Measurements from ENCODE around the gene SLC7A6OS. TPM values are rescaled to one million over a fixed set of nuclear protein-coding genes. Genes with fewer than 3 reads are reported as not detected.
A peak's percentile ranks its signal among the peaks of the same experiment; 100 is the strongest.

The SLC7A6OS gene
- total RNA-seq, 1 donor from 2014 or later: 16.8 TPM

DNA sequence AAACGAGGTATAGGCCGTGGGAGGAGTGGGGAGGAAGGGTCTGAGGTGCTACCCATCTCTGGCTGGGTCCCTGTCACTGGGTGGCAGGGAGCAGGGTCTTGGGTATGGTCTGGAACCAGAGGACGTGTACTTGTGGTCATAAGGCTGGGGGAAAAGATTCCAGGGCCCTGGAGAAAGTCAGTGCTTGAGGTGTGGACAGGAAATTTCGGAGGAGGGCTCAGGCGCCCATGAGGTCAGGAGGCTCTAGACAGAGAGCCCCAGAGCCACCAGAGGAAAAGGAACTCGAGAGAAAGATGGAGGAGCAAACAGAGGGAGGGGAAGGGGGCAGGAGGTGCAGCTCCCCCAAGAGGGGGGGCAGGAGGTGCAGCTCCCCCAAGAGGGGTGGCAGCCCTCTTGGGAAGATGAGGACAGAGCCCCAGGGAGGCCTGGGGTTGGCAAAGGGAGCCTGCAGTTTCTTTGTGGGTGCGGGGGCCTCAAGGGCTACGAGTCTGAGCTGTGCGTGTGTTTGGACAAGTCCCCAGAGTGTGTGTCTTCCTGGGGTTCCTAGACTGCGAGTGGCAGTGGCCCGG is 47.1 kb downstream of the SLC7A6OS start:
- Histone ChIP-seq H3K4me1 (peaks cover 53% of the 10 kb centered on the region), H3K27me3 (ENCODE audit: low read depth) (no peaks in the 10 kb centered on the region), H3K4me3 (peak overlapping the region; percentile 83), H3K36me3 (peaks cover 31% of the 10 kb centered on the region), H3K9me3 (no peaks in the 10 kb centered on the region), H3K27ac (peak overlapping the region; percentile 95)
- intact Hi-C loops (cut with DNase I): loop anchor here (5.0 kb wide), 1 partner anchor 64 kb away; no protein-coding TSS in a partner anchor
- TF ChIP-seq, protein P1, sequence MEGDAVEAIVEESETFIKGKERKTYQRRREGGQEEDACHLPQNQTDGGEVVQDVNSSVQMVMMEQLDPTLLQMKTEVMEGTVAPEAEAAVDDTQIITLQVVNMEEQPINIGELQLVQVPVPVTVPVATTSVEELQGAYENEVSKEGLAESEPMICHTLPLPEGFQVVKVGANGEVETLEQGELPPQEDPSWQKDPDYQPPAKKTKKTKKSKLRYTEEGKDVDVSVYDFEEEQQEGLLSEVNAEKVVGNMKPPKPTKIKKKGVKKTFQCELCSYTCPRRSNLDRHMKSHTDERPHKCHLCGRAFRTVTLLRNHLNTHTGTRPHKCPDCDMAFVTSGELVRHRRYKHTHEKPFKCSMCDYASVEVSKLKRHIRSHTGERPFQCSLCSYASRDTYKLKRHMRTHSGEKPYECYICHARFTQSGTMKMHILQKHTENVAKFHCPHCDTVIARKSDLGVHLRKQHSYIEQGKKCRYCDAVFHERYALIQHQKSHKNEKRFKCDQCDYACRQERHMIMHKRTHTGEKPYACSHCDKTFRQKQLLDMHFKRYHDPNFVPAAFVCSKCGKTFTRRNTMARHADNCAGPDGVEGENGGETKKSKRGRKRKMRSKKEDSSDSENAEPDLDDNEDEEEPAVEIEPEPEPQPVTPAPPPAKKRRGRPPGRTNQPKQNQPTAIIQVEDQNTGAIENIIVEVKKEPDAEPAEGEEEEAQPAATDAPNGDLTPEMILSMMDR (IDR thresholded peaks at IDR 0.05): peak; percentile 70
- DNase-seq: no peak
- ATAC-seq: no peak

DNA sequence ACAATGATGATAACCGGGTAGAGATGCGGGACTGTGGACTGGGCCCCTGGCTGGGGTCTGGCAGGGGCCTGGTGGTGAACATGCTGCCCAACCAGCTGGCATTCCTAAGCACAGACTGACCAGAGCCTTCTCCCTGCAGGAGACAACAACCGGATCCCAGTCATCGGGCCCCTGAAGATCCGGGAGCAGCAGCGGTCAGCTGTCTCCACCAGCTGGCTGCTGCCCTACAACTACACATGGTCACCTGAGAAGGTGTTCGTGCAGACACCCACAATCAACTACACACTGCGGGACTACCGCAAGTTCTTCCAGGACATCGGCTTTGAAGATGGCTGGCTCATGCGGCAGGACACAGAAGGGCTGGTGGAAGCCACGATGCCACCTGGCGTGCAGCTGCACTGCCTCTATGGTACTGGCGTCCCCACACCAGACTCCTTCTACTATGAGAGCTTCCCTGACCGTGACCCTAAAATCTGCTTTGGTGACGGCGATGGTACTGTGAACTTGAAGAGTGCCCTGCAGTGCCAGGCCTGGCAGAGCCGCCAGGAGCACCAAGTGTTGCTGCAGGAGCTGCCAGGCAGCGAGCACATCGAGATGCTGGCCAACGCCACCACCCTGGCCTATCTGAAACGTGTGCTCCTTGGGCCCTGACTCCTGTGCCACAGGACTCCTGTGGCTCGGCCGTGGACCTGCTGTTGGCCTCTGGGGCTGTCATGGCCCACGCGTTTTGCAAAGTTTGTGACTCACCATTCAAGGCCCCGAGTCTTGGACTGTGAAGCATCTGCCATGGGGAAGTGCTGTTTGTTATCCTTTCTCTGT is 51.5 kb downstream of the SLC7A6OS start:
- no peaks in the 10 kb centered on the region for H3K27me3 ChIP-seq (ENCODE audit: low read depth)
- intact Hi-C loops (cut with DNase I): no loop called here
- TF ChIP-seq, protein P1 (IDR thresholded peaks at IDR 0.05): no peak
- peaks cover 63% of the 10 kb centered on the region for H3K36me3 ChIP-seq
- no peak overlapping the region for H3K27ac ChIP-seq
- H3K4me3 ChIP-seq: no peak overlapping the region
- peaks cover 23% of the 10 kb centered on the region for H3K4me1 ChIP-seq
- DNase-seq: no peak
- H3K9me3 ChIP-seq: no peaks in the 10 kb centered on the region
- no peak for ATAC-seq

DNA sequence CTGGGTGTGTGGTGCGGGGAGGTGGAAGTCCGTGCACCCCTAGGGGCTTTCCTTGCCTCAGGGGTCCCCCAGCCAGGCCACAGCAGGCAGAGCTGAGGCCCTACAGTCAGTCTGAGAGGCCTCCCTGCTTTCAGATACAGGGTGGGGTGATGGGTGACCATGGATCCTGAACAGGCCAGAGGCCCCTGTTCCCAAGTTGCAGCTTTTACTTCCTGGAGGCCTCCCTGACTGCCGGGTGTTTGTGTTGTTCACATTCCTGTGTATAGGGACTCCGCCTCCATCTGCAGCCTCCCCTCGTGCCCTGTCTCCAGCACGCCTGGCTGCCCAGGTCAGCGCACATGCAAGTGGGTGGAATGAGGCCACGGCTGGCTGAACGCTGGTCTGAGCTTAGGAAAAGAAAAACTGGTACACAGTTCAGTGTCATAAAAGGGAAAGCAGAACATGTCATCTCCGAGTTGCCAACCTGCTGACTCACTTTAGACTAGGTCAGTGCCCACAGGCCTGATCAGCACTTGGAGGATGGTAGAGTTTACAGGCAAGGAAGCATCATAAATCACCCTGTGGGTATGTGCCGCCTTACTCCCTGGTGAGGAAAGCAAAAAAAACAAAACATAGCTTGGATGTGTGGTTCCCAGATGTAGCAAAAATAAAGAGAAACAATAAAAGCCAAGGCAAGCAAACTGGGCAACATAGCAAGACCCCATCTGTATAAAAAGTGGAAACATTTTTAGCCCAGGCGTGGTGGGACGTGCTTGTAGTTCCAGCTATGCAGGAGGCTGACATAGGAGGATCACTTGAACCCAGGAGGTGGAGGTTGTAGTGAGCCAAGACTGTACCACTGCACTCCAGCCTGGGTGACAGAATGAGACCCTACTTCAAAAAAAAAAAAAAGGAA is 52.6 kb downstream of the SLC7A6OS start:
- H3K4me1 ChIP-seq: peaks cover 16% of the 10 kb centered on the region
- H3K4me3 ChIP-seq: no peak overlapping the region
- peak; percentile 70 for DNase-seq
- intact Hi-C loops (cut with DNase I): no loop called here
- no peaks in the 10 kb centered on the region for H3K27me3 ChIP-seq (ENCODE audit: low read depth)
- peak; percentile 44 to 50 for ATAC-seq
- H3K9me3 ChIP-seq: no peaks in the 10 kb centered on the region
- peaks cover 73% of the 10 kb centered on the region for H3K36me3 ChIP-seq
- peak overlapping the region; percentile 58 for H3K27ac ChIP-seq
- TF ChIP-seq, protein P1 (IDR thresholded peaks at IDR 0.05): no peak

DNA sequence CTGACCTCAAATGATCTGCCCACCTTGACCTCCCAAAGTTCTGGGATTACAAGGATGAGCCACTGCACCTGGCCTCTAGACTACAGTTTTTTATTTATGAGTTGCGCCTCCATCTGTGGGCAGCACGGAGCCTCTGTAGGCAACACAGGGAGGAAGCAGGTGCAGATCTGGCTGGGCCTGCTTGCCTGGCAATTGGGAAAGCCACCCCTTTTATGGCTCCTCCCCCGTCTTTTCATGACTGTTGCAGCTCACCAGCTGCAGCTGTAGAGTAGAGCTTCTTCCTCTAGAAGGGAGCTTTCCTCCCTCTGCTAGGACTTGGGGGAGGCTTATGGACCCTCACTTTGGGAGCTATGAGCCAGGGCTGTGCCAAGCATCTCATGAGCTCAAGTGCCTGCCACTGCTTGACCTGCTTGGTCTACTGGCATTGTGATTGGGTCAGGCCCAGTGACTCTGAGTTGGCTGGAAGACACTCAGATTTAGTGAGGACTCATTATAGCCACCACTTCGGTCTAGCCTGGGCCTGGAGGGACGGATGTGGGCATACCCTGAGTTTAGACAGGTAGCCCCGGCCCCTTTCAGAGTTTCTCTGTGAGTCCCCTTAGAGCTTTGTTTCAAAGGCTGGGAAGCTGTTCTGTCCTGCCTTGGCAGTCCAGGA is 53.4 kb downstream of the SLC7A6OS start:
- no peak for DNase-seq
- TF ChIP-seq, protein P1 (IDR thresholded peaks at IDR 0.05): no peak
- peaks cover 81% of the 10 kb centered on the region for H3K36me3 ChIP-seq

DNA sequence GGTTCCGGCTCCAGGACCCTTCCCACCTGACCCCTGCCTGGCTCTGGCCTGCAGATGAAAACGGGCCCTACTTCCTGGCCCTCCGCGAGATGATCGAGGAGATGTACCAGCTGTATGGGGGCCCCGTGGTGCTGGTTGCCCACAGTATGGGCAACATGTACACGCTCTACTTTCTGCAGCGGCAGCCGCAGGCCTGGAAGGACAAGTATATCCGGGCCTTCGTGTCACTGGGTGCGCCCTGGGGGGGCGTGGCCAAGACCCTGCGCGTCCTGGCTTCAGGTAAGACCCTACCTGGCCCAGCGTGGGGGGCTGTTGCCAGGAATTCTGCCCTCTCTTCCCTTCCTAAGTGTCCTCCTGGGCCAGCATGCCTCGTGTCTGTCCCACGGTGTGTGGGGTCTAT is 55.0 kb downstream of the SLC7A6OS start:
- H3K27ac ChIP-seq: no peak overlapping the region

More for the DNA sequence above, 53.4 kb downstream of the SLC7A6OS start:
- no peak for ATAC-seq
- no peaks in the 10 kb centered on the region for H3K9me3 ChIP-seq
- H3K27me3 ChIP-seq (ENCODE audit: low read depth): no peaks in the 10 kb centered on the region
- intact Hi-C loops (cut with DNase I): no loop called here
- H3K27ac ChIP-seq: peak overlapping the region; percentile 58
- peaks cover 16% of the 10 kb centered on the region for H3K4me1 ChIP-seq
- H3K4me3 ChIP-seq: no peak overlapping the region

More for the DNA sequence above, 55.0 kb downstream of the SLC7A6OS start:
- Histone ChIP-seq H3K27me3 (ENCODE audit: low read depth) (no peaks in the 10 kb centered on the region), H3K9me3 (no peaks in the 10 kb centered on the region), H3K4me3 (no peak overlapping the region), H3K4me1 (peaks cover 8% of the 10 kb centered on the region), H3K36me3 (peaks cover 89% of the 10 kb centered on the region)
- intact Hi-C loops (cut with DNase I): no loop called here
- ATAC-seq: no peak
- TF ChIP-seq, protein P1 (IDR thresholded peaks at IDR 0.05): no peak
- DNase-seq: no peak
